GM18508 (cell line): ENCODE data around the gene OCEL1.

Experiments
- ATAC-seq: cut with Tn5 transposase; IDR thresholded peaks from one replicate; pipeline ENCODE4 v1.9.1; 2021; ENCODE audit warnings: moderate number of reproducible peaks; ENCODE audit not compliant: insufficient read depth, unreplicated experiment

Gene OCEL1

DNA sequence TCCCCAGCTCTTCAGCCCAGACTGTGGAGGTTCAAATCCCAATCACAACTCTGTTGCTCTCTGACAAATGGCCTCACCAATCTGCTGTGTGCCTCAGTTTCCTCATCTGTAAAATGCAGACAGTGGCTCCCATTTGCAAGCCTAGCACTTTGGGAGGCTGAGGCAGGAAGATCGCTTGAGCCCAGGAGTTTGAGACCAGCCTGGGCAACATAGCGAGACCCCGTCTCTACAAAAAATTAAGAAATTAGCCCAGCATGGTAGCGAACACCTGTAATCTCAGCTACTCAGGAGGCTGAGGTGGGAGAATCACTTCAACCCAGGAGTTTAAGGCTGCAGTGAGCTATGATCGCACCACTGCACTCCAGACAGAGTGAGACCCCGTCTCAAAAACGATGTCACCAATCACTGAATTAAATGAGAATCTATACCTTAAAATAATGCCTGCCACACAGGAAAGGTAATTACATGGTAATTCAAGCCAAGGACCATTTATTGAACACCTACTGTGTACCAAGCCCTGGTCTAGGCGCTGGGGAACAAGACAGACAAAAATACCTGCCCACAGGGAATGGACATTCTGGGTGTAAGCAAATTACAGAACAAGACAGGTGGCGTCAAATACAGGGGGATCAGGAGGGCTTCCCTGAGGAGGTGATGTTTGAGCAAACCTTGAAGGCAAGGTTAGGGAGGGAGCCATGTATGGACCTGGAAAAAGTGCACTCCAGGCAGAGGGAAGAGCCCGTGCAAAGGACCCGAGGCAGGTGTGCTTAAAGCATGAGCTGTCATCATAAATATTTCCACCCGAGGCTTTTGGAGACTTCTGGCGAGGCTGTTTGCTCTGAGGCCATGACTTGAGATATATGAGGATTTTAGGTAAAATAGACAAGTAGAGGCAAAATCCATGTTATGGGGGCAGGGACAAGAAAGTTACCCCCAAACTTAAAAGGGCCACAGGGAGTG, 12.0 kb downstream of the OCEL1 start:
- no peak for ATAC-seq

DNA sequence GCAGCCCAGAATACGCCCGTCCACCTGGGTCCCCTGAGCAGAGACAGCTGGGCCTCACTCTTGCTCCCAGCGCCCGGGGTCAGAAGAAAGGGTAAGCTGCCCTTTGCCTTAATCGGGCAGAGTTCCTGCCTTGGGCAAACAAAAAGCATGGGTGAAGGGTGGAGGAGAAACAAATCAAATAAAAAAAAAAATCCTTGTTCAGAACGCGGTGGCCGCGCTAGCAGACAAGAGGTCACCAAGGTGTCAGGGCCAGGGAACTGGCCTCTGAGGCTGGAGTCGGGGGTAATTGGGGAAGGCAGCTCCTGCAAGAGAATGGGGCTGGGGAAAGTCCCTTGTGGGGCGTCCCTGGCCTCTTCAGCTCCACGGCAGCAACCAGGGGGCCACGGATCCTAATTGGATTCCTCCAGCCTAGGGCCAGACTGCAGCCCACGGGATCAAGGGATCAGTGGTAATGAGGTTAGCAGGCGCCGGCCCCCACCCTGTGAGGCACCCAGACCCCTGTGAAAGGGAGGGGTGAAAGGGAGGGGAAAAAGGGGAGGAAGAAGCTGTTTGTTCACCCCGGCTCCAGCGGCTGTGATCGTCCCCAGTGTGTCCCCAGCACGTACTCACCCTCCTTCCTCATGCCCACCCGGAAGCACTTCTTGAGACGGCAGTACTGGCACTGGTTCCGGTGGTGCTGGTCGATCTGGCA, 14.2 kb downstream of the OCEL1 start:
- no peak for ATAC-seq

DNA sequence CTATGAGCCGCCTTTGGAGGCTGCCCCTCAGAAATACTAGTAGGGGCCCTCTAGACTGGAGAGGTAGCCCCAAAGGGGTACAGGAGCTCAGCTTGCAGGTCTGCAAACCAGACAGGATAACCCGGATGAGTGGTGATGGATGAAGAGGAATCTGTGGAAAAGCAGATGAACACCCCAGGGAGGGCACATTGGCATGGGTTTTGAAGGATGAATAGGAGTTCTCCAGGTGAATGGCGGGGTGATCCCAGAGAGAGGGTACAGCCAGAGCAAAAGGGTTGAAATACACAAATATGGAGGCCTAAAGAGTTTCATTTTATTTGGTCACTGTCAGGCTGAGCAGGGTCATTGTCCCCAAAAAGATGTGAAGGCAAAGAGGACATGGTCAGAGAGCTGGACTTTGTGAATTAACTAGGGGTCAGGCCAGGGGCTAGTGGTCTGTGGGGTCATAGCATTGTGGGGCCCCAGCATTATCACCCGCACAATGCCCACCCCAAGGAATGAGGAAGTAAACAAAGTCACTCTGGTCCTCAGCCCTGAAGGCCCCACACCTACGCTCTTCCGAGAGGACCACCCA, 14.9 kb downstream of the OCEL1 start:
- ATAC-seq, result no peak

DNA sequence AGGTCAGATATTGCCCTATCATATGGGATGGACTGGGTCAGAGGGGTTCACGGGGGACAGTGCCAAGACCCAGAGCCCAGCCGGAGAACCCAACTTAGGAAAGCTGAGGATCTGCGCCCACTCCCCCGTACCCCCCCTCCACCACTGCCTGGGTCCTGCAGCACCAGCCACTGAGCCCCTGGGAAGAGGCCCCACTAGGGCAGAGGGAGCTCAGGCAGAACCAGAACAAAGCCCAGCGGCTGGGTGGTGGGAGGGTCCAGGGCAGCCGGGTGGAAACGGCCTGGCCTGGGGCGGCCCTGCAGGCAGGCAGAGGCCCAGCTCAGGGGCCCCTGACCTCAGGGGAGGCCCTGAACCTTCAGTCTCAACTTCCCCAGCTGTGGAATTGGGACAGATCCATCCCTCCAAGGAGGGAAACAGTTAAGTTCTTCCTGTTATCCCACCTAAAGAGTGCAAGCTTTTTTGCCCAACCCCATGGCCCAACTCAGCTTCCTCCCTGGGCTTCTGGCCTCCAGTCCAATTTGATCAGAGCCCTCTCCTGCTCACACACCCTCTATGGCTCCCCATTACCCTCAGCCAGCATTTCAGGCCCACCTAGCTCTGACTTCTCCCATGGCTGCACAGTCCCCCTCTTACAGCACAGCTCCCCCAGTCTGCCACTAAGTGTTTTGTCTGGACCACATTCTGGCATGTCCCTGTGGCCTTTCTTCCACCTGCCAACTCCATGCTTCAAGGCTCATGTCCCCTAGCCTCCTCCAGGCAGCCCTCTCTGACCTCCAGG, 16.6 kb downstream of the OCEL1 start:
- ATAC-seq, result no peak

DNA sequence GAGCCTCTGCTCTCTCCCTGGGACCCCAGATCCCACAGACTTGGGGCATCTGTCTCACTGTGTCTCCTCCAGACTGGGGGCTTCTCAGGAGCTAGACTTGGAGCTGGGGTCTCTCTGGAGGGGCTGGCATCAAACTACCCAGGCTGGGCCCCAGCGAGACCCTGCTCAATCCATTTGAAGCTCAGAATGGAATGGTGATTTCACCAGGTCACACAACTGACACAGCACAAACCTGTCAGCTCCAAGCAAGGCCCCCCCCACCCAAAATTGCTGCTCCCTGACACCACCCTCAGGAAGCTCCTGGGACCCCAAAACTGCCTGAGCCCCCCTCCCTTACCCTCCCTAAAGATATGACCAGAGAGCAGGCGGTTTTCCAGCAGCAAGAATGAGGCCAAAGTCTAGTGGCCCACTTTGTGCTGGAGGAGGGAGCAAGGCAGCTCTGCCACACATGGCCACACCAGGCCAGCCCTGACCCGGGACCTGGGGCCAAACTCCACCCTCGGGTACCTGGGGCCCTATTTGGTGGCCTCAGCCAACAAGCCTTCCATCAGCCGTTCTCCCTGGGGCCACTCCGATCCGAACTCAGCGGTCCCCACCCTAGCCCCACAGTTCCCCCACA, 17.3 kb downstream of the OCEL1 start:
- no peak for ATAC-seq

DNA sequence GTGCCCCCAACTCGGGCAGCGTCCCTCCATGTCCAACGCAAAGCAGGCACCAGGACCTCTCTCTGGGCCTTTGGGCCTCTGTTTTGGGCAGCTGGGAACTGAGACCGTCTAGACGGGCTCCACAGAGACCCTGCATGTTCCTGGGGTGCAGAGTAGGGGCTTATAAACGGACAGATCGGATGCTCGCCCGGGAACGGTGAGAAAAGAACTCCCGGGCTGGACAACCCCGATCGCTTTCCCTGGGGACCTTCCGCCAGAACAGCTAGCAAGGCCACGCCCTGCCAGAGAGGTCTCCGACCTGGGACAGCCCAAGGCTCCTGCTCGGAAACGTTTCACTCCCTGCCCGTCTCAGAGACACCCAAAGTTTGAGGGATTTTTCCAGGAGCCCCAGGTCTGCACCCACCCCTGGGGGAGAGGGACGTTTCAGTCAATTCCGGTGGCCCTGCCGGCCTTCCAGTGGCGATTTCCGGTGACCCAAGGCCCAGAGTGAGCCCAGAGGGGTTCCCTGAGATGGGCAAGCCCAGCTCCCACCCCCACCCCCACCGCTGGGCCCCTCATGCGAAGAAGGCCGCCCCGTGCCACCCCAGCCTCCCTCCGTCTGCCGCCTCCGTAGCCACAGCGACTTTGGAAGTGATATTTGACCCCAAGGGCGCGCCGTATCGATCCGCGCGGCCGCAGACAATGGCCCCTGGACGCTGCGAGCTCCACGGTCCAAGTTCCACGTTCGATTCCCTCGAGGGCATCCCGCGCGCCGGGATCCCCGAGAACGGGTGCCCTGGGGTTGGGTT, 18.0 kb downstream of the OCEL1 start:
- no peak for ATAC-seq

DNA sequence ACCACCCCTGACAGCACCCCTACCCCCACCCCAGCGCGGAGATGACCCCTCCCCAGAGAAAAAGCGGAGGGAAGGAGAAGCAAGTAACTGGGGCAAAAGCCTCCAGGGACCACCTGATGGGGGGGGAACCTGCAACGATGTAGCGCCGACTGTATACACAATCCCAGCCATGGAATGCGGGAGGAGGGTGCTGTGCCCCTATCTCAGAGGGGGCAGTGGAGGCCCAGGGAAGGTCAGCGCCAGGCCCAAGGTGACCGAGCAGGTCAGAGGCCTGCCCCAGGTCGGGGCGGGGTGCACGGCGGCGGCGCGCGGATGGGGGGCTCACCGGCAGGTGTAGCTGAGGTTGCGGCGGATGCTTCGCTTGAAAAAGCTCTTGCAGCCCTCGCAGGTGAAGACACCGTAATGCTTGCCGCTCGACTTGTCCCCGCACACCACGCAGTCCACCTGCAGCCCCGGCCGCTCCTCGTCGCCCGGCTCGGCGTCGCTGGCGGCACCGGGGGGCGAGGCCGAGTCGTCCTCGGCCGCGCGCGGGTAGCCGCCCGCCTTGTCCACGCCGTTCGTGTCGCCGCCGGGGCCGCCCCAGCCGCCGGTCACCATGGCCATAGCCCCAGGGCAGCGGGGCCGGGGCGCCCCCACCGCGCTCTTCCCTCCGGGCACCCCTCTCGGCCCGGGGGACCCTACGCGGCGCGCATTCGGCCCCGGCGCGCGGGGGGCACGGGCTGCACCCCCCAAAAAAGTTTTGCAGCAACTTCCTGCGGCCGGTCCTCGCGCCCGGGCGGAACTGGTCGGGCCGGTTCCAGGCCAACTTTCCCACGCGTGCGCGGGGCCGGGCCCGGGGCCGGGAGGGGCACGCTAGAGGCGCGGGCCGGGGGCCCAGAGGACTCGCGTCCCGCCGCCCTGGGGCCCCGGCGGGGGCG, 18.9 kb downstream of the OCEL1 start:
- ATAC-seq, result no peak

DNA sequence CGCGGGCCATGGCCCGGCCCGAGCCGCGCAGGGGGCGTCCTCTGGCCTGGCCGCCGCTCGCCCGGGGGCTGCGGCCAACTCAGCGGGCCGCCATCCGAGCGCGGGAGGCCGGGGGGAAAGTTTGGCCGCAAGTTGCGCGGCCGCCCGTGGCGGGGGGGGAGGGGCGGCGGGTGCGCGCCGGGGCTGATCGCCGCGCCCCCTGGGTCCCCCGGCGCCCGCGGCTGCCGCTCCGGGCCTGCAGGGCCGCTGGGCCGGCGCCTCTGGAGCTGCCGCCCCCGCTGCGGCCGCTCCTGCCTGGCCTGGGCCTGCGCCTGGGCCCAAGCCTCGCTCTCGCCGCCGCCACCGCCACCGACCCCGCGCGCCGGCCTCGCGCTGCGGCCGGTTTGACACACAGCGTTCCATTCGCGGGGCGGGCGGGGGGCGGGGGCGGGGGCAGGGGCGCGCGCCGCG, 19.5 kb downstream of the OCEL1 start, which contains the start of gene NR2F6:
NR2F6 (minus strand) TSS at position 385 of the 450 bp plus-strand sequence. CDS start 699 bp downstream, outside the sequence.
- no peak for ATAC-seq

DNA sequence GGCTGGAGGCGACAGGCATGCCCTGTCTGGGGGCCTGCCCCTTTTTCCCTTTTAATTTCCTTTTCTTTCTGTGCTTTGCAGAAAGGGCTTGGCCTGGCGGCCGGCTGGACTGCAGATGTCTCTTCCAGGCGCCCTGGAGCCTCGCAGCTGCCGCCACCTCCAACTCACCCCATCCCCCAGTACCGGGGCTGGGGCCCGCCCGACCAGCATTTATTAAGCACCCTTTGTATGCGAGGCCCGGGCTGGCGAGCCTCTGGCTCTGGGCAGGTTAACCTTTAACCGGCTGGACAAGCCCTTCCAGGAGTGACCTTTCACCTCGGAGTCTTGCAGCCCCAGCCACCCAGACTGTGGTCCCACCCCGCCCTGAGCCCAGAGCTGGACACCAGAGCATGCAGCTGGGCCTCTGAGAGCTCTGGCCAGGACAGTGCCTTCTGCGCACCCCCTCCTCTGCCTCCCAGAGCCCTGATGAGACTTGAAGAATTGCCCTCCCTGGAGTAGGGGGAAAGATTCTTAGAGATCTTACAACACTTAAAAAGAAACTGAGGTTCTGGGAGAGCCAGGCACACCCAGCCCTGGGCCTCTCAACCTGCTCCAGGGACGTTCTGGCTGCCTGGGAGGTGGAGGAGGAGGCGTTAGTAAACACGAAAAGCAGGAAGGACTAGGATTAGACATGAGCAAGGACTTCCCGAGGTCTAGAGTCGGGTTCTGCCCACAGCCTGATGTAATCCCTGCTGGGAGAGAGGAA, 20.8 kb downstream of the OCEL1 start:
- ATAC-seq, result no peak

DNA sequence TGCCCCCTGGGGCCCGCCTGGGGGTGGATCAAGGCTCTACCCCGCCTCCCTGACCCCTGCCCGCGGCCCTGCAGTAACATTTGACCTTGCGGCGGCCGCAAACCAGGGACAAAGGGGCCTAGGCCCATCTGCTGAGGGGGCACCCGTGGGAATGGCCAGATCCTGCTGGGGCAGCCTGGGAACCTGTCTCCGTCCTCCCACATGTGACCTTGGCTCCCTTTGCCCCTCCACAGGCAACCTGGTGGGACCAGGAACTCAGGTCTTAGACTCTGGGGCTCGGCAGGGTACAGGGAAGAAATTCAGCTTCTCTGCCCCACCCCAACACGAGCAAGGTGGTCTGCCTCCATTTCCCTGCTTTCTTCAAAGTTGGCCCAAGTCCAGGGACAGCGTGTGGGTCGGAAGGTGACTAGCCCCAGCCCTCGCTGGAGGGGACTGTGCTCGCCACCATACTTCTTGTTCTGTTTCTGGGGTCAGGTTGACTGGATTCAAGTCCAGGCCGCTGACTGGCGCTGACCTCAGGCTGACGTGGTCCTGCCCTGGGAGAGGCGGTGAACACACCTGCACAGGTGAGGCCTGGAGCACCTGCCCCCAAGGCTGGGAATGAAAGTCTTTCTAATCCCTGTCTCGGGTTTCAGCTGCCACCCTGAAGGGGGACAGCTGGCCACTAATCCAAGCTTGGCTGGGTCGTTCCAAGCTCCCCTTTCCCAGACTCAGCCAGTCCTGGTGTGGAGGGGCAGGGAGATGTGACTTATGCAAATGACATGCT, 22.2 kb downstream of the OCEL1 start:
- no peak for ATAC-seq

DNA sequence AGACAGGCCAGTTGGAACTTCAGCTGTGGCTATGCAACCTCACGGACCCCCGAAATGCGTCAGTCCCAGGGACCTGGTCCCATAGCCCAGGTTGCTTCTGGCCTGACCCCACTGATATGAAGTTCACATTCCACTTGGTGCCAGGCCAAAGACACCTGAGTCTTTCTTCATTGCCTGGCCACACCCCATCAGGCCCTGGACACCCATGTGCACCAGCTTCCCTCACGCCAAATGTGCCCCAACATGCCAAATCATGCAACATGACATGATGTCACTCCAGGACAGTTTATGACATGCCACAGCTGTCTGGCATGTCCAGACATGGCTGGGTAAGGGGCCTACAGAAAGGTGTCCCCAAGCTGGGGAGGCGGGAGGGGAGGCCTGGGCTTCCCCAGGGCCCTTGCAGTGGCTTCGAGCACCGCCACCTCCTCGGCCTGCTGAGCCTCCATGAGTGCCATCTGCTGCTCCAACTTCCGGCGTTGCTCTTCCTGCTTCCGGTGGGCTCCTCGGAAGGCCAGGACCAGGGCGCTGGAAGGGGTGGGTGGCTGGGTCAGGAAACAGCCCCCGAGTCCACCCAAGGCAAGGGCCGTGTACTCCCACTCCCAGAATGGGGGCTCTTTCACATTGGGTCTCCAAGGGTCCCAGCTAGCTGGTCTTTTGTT, 24.0 kb downstream of the OCEL1 start:
- no peak for ATAC-seq

DNA sequence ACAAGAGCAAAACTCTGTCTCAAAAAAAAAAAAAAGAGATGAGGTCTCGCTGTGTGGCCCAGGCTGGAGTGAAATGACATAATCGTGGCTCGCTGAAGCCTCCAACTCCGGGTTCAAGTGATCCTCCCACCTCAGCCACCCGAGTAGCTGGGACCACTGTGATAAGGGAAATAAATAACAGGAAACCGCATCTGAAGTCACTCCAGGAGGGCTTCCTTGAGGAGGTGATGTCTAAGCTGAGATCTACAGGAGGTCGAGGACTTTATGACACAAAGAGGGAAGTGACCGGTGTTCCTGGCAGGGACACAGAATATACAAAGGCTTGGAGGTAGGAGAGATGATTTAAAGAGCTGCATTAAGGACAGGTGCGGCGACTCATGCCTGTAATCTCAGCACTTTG, 28.6 kb downstream of the OCEL1 start:
- ATAC-seq, result no peak

DNA sequence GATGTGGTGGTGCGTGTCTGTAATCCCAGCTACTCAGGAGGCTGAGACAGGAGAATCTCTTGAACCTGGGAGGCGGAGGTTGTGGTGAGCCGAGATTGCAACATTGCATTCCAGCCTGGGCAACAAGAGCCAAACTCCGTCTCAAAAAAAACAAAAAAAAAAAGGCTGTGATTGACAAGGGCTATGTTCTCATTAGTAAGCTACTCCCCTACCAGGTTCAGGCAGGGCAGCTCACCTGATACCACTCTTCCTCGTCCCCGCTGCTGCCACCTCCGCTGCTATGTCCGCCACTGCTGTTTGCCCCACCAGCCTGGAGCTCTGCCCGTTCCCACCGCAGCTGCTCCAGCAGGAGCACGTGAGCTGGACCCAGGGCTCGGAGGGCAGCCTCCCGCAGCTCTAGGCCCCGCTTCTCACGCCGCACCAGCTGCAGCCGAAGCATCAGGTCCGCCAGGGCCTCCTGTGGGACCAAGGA, 29.2 kb downstream of the OCEL1 start:
- ATAC-seq, result no peak

DNA sequence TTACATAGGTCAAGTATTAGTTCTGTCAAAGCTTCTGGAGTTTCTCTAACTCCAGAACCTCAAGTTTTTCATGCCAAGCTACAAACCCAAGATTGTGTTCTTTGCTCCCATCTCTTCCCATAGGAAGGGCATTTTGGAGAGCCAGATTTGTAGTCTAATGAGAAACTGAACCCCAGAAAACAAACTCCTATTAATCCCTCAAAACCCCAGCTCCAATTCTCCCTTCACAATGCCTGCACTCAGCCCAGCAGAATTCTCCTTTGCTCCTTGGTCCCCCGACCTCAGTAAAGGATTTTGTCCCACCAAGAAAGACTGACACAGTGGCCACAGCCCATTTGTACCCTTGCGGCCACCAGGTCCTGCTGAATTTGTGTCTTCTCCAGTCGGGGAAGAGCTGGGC, 30.1 kb downstream of the OCEL1 start:
- ATAC-seq, result no peak

DNA sequence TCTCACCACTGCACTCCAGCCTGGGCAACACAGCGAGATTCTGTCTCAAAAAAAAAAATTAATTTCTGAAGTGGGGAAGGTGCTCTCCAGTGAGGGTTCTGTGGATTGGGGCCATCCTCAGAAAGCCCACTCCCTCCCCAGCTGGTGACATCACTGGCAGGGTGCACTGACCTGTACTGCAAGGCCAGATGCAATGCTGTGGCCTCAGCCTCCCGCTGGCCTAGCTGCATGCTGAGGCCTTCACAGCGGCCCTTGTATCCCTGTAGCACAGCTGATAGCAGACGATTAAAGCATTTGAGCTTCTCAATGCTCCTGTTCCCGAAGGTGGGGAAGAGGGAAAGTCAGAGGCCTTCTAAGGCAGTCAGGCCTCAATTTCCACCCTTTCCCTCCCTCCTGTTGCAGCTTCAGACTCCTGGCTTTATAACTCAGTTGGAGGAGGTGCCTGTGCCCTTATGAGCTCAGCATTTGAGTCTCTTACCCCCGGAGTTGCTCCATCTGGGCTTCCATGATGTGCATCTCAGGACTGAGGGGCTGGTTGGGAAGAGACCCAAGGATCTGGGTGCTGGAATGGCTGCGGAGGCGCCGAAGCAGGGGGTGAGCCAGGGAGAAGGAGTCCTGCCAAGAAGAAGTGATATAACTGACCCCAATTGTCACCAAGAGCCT, 33.2 kb downstream of the OCEL1 start:
- no peak for ATAC-seq

DNA sequence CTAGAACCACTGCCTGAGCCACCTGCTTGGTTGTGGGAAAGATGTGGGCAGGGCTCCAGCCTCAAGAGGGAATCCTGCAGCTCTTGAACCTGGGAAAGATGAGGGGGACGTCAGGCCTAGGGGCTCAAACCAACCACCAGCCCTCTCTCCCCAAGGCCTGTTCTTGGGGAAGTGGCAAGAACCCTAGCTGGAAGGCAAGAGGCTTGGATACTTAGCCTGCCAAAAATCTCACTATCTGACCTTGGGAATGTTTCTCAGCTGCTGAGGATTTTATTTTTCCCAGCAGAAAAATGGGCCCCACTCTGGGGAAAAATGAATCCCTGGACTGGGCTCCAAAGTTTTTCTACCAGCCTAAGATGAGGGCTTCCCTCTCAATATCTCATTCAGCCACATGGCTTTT, 33.9 kb downstream of the OCEL1 start:
- no peak for ATAC-seq
